Prostate gland (tissue), 2 donors: Measurements from ENCODE around the gene LRRC32.

Source experiments
- CTCF ChIP-seq, 4 experiments: fragments of 200-600 bp in 2 of 4; fragments of 450-650 bp in 2 of 4; sonication (generic) in 2 of 4; IDR thresholded peaks; 1 replicate in 3 of 4; 2 replicates in 1 of 4; pipeline ENCODE4 v1.5.1; 2016 to 2019; ENCODE audit warnings: antibody characterized with exemption in 4 of 4, mild to moderate bottlenecking in 2 of 4, moderate library complexity in 2 of 4
- POLR2A ChIP-seq: fragments of 450-650 bp; IDR thresholded peaks from one replicate; pipeline ENCODE4 v1.6.1; 2016; ENCODE audit warnings: antibody characterized with exemption, mild to moderate bottlenecking
- POLR2AphosphoS5 ChIP-seq: sonication (generic); formaldehyde crosslinking; IDR thresholded peaks from one replicate; pipeline ENCODE4 v1.6.1; 2017; ENCODE audit warnings: antibody characterized with exemption

GRCh38 chr11:76671237-76671592, 668 bp upstream of the LRRC32 start:
- no peak for TF ChIP-seq POLR2A
- TF ChIP-seq CTCF (IDR thresholded peaks at IDR 0.05): no peak
- no peak for TF ChIP-seq POLR2AphosphoS5
